Kidney (tissue), 14 donors: ENCODE results near the gene ESAM. TPM values are rescaled to one million over a fixed set of nuclear protein-coding genes. Genes with fewer than 3 reads are reported as not detected.

Experiments used
- DNase-seq, 5 donors: peaks; one replicate each; pipeline ENCODE4 v3.0.0-alpha.2; 2013 to 2020
- FAIRE-seq: peaks from 2 replicates; lab custom pipeline; 2012; peaks lifted over from hg19 to GRCh38; lab: Jason Lieb, UNC
- H3K27ac ChIP-seq, 2 donors: one replicate each; pipeline ENCODE4 v1.7.0; 2013; ENCODE audit warnings: low read depth in 2 of 2, low read length in 2 of 2, inconsistent platforms in 1 of 2
- H3K27me3 ChIP-seq: one replicate; pipeline ENCODE4 v1.7.1; 2013; ENCODE audit warnings: low read length, inconsistent platforms; ENCODE audit not compliant: control insufficient read depth, insufficient read depth
- H3K36me3 ChIP-seq, 3 donors: one replicate each; pipeline versions ENCODE4 v1.7.0 to v1.7.1; 2013; ENCODE audit warnings: low read length in 3 of 3, control low read depth in 1 of 3, inconsistent platforms in 1 of 3; ENCODE audit not compliant: insufficient read depth in 3 of 3, control insufficient read depth in 2 of 3
- H3K4me1 ChIP-seq, 3 donors: one replicate each; pipeline versions ENCODE4 v1.7.0 to v1.7.1; 2013; ENCODE audit warnings: low read length in 3 of 3, inconsistent platforms in 1 of 3, low read depth in 1 of 3; ENCODE audit not compliant: control insufficient read depth in 2 of 3, insufficient read depth in 2 of 3
- H3K4me3 ChIP-seq, 3 donors: one replicate each; pipeline versions ENCODE4 v1.7.0 to v1.8.1; 2013; ENCODE audit warnings: low read length in 3 of 3, control low read depth in 1 of 3, inconsistent platforms in 1 of 3
- H3K9ac ChIP-seq, 3 donors: one replicate each; pipeline versions ENCODE4 v1.7.0 to v1.7.1; 2013; ENCODE audit warnings: low read length in 3 of 3, control low read depth in 1 of 3, inconsistent platforms in 1 of 3
- H3K9me3 ChIP-seq, 3 donors: one replicate each; pipeline versions ENCODE4 v1.7.0 to v1.7.1; 2013; ENCODE audit warnings: low read length in 3 of 3, control low read depth in 1 of 3, inconsistent platforms in 1 of 3; ENCODE audit not compliant: control insufficient read depth in 2 of 3, insufficient read depth in 1 of 3
- CTCF ChIP-seq: IDR thresholded peaks from 3 replicates; pipeline ENCODE4 v1.5.1; 2012; ENCODE audit warnings: mild to moderate bottlenecking, moderate library complexity, borderline replicate concordance; ENCODE audit not compliant: insufficient read depth; ENCODE audit errors: extremely low read depth
- intact Hi-C: fragments of 100-400 bp; cut with DNase I; formaldehyde crosslinking; loops from one replicate; pipeline ENCODE4 v1.11.1; 2022
- polyA plus RNA-seq: library from polyadenylated mRNA; stranded (reverse); fragments of 350-450 nt; fragmentation: Illumina TruSeq; extraction: RNeasy Lipid Tissue Mini Kit (QIAGEN cat#74804); gene quantifications from one replicate; pipeline ENCODE4 v1.2.3, GENCODE V29; 2014; ENCODE audit warnings: low read depth, low replicate concordance; ENCODE audit not compliant: insufficient read depth
- total RNA-seq: library from RNA; stranded (reverse); fragmentation: NEBNext Ultra II Directional; extraction: Animal tissue kit (Norgen Biotek cat#: 25700); gene quantifications from one replicate; pipeline ENCODE4 v1.2.1, GENCODE V29; 2021
- donor health status: control.
- donor health status: control.
- donor health status: control.
- donor health status: control.
- donor health status: control.
- donor health status: DM: yes; HTN: yes; CAD: no.
- donor health status: Normal renal cell carcinoma (clear cell type).

The ESAM gene
- total and polyA plus RNA-seq, 2 donors from 2014 or later, result 63.0 to 85.8 TPM

GRCh38 chr11:124737638-124738305, 24.3 kb downstream of the ESAM start:
- Histone ChIP-seq H3K36me3 (no peaks in the 10 kb centered on the region), H3K9ac (no peak overlapping the region), H3K27me3 (peaks cover 15% of the 10 kb centered on the region), H3K27ac (no peak overlapping the region), H3K9me3 (no peaks in the 10 kb centered on the region), H3K4me3 (no peak overlapping the region), H3K4me1 (peaks cover 0 to 10% (median 5%) of the 10 kb centered on the region in 3 donors)
- DNase-seq, result peak in 1 of 5 donors; percentile 39
- intact Hi-C loops, result no loop called here
- FAIRE-seq, result no peak
- TF ChIP-seq CTCF, result no peak

GRCh38 chr11:124736736-124737135, 25.4 kb downstream of the ESAM start:
- Histone ChIP-seq H3K9ac (no peak overlapping the region), H3K4me3 (no peak overlapping the region), H3K36me3 (no peaks in the 10 kb centered on the region), H3K9me3 (no peaks in the 10 kb centered on the region), H3K27ac (no peak overlapping the region), H3K4me1 (peaks cover 0 to 10% (median 5%) of the 10 kb centered on the region in 3 donors), H3K27me3 (peaks cover 11% of the 10 kb centered on the region)
- intact Hi-C loops, result no loop called here
- no peak for FAIRE-seq
- no peak for TF ChIP-seq CTCF
- DNase-seq, result no peak

GRCh38 chr11:124732230-124732629, 29.9 kb downstream of the ESAM start:
- Histone ChIP-seq H3K4me3 (no peak overlapping the region), H3K36me3 (no peaks in the 10 kb centered on the region), H3K27ac (no peak overlapping the region), H3K27me3 (no peaks in the 10 kb centered on the region), H3K4me1 (no peaks in the 10 kb centered on the region), H3K9me3 (no peaks in the 10 kb centered on the region), H3K9ac (no peak overlapping the region)
- FAIRE-seq, result no peak
- DNase-seq, result no peak
- intact Hi-C loops, result no loop called here
- no peak for TF ChIP-seq CTCF

GRCh38 chr11:124729571-124729970, 32.5 kb downstream of the ESAM start:
- TF ChIP-seq CTCF, result no peak

More at GRCh38 chr11:124729571-124729970, 32.5 kb downstream of the ESAM start:
- Histone ChIP-seq H3K4me3 (no peak overlapping the region), H3K9me3 (no peaks in the 10 kb centered on the region), H3K9ac (no peak overlapping the region), H3K36me3 (no peaks in the 10 kb centered on the region), H3K27me3 (no peaks in the 10 kb centered on the region), H3K4me1 (peaks cover 0 to 9% (median 8%) of the 10 kb centered on the region in 3 donors), H3K27ac (no peak overlapping the region)
- FAIRE-seq (no peak), DNase-seq (no peak)
- intact Hi-C loops, result no loop called here
